Kidney capillary endothelial cell (primary cell): ENCODE data around the gene PRAF2.

ENCODE experiments used
- DNase-seq: peaks from one replicate; pipeline ENCODE4 v3.0.0-alpha.2; 2018; ENCODE audit warnings: low spot score

PRAF2 gene

DNA sequence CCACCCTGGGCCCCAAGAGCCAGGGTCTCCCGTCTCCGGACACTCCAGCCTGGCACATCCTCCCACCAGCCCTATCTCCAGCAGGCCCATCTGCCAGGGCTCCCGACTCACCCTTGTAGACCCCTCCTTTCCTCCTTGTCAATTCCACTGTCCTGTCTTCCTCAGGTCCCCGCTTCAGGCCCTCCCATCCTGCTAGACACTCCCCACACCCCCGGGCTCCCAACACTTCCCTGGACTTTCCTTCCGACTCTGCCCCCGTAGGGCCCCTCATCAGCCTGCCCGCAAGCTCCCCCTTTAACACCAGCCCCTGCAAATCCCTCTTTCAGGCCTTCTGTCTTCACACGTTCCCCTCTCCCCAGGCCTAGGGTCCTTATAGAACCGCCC, 1.1 kb downstream of the PRAF2 start:
- DNase-seq = no peak

DNA sequence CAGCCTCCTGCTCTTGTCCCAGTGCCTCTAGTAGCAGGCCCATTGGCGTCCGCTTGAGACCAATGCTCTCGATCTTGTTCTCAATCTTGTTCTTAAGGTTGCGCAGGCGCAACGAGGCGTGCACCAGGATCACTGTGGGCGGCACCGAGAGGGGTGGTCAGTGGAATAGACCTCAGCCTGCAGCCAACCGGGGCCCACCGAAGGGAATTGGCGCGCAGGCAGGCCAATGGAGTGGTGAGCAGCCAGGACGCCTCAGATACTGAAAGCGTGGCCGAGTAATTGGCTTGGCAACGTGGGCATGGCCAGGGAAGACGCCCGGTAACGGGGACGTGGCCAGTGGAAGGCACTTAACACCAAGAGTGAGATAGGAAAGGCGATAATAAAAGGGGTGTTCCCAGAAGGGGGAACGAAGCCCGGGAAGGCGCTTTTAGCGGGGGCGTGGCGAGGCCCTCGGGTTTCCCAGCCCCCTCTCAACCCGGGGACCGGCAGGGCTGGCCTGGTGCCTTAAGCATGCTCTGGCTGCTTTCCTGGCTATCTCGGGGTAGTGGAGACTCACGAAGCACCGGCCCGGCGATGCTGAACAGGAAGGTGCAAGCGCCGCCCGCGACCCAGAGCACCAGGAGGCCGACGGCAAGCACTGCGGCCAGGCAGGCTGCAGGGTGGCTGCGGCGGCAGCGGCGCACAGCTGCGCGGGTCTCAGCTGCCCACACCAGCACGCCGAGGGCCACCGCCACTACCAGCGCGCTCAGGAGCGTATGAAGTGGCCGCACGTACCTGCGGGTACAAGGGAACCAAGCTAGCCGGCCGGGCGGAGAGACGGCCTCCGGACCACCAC, 1.7 kb downstream of the PRAF2 start:
- no peak for DNase-seq

DNA sequence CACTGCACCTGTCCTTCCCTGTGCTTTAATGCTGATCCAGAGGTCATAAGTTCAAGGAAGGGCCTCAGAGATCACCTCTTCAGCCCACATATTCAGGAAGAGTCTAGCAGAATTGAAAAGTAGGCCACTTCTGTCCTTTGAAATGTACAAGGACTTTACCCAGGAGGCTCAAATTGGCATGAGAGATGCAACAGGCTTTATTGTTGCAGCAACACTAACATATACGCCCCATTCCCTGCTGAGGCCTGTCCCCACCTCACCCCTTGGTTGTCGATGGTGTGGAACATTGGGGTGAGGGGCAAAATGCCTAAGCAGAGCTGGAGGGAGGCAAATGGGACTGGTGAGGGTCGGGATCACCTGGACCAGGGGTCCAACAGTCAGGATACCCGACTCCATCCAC, 2.8 kb downstream of the PRAF2 start:
- no peak for DNase-seq

DNA sequence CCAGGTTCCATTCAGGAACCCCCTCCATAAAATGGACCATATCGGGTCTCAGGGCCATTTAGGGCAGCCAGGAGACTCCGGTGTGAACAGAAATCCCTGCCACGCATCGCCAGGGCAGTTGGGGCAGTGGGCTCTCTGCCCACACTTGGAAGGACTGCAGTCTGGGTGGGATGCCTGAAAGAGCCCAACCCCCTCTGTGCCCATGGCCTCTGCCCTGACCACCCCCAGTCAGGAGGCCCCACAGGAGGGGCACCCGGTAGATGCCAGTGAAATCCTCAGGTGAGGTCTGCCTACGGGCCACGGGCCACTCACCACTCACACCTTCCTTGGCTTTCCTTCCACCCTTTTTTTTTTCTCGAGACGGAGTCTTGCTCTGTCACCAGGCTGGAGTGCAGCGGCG, 4.8 kb downstream of the PRAF2 start:
- no peak for DNase-seq

DNA sequence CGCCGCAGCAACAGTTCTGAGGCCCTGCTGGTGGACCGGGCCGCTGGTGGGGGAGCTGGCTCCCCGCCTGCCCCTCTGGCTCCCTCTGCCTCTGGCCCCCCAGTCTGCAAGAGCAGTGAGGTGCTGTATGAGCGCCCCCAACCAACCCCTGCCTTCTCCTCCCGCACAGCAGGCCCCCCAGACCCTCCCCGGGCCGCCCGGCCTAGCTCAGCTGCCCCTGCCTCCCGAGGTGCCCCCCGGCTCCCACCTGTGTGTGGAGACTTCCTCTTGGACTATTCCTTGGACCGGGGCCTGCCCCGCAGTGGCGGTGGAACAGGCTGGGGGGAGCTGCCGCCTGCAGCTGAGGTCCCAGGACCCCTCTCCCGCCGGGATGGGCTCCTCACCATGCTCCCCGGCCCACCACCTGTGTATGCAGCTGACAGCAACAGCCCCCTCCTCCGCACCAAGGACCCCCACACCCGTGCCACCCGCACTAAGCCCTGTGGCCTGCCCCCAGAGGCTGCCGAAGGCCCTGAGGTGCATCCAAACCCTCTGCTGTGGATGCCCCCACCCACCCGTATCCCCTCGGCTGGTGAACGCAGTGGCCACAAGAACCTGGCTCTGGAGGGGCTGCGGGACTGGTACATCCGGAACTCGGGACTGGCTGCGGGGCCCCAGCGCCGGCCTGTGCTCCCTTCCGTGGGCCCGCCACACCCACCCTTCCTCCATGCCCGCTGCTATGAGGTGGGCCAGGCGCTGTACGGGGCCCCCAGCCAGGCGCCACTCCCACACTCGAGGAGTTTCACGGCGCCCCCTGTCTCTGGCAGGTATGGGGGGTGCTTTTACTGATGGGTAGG, 6.3 kb downstream of the PRAF2 start:
- no peak for DNase-seq

DNA sequence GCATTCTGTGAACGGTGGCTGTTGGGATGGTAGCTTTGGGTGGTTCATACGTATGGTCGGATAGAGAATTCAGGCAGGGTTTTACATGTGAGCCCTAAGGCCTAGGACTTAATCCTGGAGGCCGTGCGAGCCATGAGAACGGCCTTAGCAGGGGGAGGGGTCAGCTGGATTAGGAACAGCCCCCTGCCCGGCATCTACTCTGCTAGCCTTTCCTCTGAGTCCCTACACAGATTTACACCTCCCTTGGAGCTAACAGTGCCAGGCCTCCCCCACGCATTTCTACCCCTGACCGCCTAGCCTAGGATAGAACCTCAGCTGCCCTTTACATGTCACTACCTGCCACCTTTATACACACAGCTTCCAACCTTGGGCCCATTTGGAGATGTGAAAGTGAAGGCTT, 7.1 kb downstream of the PRAF2 start:
- no peak for DNase-seq

DNA sequence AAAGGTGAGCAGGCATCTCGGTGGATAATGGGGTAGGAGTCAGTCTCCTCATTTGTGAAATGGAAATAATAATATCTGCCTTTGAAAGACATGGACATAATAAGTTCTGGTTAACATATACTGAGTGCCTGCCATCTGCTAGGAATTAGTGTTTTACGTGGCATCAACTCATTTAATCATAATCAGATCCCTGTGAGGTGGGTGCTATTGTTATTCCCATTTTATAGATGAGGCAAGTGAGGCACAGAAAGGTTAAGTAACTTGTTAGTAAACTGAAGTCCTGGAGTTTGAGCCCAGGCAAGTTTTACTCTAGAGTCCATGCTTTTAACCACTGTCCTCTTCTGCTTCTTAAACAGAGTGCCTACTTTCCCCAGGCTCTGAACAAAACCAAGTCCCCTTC, 7.5 kb downstream of the PRAF2 start:
- DNase-seq = no peak

DNA sequence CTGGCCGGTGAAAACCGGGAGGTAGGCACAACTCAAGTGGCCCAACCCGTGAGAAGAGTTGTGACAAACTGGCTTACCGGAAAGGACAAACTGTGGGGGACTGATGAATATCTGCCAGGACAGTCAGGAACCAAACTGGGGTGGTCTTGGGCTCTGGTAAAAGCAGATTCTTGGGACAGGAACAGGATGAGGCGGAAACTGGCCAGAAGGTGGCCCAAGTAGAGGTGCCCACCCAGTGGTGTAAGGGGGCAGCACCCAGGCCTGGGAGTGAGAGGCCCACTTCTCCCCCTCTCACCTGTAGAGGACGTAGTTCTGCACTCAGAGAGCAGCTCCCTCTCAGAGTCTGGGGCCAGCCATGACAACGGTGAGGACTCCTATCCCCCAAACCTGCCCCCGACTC, 9.1 kb downstream of the PRAF2 start:
- DNase-seq = no peak

DNA sequence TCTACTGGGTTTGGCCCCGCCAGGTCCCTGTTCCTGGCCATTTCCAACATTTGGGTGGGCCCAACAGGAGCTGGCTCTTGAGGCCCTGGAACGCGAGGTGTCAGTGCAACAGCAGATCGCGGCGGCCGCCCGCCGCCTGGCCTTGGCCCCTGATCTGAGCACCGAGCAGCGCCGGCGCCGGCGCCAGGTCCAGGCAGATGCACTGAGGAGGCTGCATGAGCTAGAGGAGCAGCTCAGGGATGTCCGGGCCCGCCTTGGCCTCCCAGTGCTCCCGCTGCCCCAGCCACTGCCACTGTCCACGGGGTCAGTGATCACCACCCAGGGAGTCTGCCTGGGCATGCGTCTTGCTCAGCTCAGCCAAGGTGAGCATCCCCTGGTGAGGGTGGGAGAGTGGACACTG, 9.5 kb downstream of the PRAF2 start:
- no peak for DNase-seq

DNA sequence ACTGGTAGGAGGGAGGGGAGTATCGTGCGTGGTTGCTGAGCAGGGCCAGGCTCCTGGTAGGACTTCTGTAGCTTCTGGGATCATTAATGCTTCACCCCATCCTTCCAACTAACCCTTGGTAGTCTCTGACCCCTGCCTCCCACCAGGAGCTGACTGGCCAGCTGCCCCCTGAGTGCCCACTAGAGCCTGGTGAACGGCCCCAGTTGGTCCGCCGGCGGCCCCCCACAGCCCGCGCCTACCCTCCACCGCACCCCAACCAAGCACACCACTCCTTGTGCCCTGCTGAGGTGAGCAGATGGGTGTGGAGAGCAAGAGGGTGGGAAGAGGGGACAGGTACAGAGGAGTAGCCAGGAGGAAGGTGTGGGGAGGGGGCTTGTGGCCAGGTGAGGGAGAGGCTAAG, 10.1 kb downstream of the PRAF2 start:
- no peak for DNase-seq

DNA sequence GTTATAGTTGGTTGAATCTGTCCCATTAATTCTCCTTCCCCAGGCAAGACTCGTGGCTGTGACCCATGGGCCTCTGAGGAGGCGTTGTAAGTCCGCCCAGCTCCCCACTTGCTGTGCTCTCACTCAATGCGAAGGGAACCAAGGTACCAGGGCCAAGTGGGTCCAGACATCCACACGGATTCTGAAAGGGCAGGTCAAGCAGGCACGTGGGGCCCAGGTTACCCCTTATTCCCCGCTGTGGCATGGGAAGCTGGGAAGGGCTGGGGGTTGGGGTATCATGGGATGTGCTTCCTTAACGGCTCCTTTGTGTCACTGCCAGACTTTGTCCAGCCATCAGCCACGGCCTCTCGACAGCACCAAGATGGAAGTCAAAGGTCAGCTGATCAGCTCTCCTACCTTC, 11.9 kb downstream of the PRAF2 start:
- DNase-seq = no peak

DNA sequence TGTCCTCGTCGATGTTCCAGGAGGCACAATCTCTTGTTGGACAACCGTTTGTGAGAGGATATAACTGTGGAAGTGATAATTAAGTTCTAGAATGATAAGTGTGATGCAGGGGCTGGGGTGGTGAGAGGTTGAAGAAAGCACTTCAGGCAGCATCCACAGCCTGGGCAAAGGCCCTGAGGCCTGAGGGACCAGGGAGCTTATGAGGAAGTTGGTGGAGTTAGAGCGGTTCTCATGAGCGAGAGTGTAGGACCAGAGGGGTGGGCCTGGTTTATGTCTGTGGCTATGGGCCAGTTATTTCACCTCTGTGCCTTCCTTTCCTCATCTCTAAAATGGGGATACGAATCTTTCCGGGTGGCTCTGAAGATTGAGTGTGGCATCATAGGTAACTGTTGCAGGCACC, 12.3 kb downstream of the PRAF2 start:
- no peak for DNase-seq

DNA sequence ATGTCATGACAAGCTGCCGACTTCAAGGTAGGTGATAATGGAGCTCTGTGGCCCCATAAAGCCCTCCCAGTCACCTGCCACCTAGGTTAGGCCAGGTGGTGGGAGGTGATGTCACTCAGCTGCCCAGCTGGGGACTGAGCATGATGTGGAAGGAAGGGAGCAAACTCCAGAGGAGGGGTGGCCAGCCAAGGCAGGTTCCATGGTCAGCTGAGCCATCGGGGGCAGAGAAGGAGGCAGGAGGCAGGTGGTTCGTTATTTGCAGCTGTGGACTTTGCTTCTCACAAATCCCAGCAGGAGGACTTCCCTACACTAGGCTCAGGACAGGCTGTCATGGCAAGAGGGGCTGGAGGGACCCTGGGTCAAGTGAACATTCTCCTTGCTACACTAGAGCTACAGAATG, 12.9 kb downstream of the PRAF2 start:
- DNase-seq = no peak

DNA sequence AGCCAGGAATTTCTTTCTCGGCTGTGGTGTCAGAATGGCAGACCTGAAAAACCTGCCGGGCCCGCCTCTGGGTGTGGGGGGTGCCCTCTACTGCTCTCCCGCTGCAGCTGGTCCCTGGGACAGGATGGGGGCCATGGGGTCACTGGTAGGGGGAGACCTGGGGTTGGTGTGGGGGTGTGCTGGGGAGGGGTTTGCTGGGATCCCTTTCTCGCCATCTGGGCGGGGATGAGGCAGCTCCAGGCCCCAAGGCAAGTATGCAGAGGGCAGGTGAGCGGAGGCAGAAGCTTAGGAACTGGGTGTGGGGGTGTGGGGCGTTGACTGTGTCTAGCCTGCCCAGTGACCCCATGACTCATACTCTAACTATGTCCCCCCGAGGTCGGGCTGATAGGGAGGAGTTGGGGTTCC, 14.1 kb downstream of the PRAF2 start:
- no peak for DNase-seq

DNA sequence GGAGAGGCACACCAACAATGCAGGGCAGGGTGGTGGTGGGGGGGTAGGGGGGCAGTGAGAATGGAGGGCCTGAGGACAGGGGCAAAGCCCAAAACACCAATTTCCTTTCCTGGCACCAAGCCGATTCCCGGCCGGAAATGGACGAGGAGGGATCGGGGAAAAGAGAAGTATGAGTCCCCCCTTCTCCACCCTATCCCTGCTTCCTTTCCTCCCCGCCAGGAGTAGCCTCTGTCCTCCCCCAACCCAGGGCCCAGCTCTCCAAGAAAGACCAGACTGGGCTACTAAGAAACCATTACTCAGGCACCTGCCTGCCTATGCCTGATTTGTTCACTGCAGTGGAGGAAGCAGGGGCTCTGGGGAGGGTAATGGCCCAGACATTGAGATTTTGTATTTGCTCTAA, 14.6 kb downstream of the PRAF2 start:
- DNase-seq = no peak

DNA sequence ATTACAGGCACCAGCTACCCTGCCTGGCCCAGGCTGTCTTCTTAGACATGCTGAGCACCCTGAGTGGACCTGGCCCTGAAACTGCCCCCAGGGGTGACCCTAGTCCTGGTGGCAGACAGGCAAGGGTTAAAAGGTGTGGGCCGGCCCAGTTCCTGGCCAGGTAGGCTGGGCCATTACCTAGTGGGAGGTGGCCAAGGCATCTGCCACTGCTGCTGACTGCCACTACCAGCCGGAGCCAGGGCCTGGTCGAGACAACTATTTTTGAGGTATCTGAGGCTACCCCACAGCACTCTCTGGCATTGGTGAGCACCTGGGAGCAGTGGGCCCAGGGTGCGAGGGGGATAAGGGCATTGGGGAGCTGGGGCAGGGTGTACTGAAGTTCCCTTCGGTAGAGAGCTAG, 15.0 kb downstream of the PRAF2 start, which contains the start of gene CCDC120:
TSS of gene CCDC120 (plus strand) at position 206 of the 400 bp plus-strand sequence. CDS start 3,043 bp downstream, outside the sequence.
- no peak for DNase-seq

DNA sequence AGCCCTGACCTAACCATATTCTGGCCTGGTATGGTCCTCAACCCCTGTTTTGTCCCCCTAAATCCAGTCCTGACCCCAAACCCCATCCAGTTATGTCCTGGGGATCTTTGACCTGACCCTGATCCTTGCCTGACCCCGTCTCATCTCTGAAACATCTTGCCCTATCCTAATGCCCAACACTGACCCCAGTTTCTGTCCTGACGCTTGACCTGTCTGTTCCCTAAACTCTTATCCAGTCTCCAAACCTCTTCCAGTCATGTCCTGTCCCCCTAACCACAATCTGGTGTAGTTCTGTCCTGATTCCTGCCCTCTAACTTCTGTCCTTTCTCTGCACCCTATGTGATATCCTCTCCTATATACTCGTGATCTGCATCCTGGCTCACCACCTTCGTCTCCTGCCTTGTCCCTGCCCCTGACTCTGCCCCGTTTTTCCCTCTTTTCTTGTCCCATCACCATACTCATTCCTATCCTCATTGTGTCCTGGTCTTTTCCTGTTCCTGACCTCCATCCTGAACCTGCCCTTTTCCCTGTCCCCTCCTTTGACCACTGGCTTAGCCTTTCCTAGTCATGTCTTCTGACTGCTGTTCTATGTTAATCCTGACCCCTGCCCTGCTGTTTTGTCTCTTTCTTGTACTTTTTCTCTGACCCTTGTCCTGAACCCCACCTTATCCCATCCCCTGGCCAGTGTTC, 19.6 kb downstream of the PRAF2 start:
- DNase-seq = no peak

DNA sequence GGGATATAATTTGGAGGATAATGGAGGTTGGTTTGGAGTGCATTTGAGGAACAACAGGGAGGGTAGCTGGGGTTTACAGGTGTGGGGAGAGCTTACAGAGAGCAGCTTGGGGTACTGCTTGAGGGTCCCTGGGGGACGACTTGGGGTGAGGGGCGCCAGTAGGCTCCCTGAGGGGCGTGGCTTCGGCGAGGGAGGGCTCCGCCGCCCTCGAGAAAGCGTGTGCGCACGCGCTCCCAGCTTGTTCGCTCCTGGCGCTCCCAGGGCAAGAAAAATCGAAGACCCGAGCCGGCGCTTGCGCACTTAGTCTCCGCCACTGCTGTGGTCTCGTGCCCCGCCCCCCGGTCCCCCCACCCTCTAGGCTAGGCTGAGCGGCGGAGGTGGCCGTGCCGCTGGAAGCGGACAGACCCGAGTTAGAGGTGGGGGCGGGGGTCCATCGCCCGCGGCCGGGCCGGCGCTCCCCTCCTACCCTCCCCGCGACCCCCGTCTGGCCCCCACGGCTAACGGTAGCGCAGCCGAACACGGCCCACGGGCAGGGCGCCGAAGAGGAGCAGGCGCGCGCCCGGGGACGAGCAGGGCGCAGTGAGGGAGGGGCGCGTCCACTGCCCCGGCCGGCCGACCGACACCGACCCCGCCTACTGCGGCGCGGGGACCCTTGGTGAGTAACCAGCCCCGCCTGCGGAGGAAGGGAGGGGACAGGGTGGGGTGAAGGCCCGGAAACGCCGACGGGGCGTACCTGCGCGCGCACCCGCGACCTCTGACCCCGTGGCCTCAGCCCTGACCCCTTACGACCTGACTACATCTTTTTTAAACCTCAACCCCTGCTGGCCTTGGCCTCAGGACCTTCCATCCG, 20.4 kb downstream of the PRAF2 start:
- no peak for DNase-seq

DNA sequence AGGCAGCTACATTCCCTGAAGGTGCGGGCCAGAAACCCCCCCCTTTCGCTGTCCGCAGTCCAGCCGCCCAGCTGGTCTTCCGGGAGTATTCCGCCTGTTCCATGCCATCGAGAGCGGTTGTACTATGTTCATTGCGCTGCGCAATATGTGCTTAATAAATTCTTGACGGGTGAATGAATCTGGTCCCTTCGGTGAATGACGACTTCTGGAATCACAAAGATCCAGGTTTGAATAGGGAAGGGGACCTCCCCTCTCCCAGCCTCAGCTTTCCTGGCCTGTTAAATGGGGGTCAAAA, 29.9 kb downstream of the PRAF2 start:
- no peak for DNase-seq

DNA sequence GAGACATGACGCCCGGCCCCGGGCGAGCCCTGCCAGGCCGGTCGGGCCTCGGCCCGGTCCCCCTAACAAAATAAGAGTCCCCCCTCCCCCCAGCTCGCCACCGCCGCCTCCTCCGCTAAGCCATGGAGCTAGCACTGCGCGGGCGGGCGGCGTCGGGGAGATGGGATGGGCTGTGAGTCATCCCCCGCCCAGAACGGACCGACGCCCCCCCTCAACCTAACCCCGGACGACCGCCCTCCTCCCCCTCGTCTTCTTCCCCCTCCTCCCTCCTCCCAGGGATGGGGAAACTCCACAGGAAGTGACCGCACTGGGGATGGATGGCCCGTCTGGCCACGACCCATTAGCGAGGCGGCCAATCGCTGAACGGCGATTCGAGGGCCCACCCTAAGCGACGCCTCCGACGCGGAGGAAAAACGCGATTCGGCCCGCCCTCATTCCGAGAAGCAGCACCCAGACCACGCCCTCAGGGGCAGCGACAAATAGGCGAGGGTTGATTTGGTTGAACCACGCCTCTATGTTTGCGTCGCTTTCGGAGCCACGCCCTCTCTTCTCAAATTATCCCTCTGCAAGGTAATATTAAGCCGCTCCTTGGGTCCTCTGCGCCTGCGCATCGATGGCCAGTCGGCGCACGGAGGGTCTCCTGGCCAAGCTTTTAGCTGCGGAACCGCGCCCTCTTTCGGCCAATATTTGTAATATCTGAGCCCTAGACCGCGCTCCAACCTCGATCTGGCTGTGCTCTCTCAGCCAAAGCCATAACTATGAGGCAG, 30.4 kb downstream of the PRAF2 start, which contains the start of gene TFE3:
TSS of gene TFE3 (minus strand) at position 138 of the 767 bp plus-strand sequence. CDS start at position 7, 131 bp downstream.
- DNase-seq = peak; percentile 89

DNA sequence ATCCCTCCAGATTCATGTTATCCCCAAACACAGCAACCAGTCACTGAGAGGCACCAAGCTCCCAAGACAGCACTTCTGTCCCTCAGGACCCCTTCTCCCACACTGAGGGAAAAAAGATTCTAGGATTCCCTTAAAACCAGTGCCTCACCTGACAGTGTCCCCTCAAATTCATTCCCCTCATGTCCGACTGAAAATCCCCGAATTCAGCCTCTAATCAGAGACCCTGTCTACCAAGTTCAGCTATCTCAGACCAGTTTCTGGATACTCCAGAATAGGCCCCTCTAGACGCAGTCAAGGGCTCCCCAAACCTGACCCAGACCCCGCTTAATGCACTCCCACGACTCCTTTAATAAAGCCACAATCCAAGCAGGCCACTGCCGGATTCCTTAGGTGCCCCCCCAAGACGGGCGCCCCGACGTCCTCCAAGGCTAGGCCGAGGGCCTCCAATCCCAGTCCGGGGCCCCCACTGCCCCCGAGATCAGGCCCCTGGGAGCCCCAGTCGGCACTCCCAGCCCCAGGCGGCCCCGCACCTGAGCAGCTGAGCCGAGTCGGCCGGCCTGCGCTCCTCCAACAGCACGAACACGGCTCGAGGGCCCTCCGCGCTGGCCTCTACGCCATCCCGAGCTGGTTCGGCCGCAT, 31.1 kb downstream of the PRAF2 start:
- no peak for DNase-seq
